HG03457 (cell line): ENCODE data around the gene PPIL1.
"Not testable (repeated sequence)": the region's sequence is repeated elsewhere in the genome, so short reads cannot be mapped to it uniquely, and the experiment has no call there.

Experiments
- ATAC-seq: cut with Tn5 transposase; IDR thresholded peaks from one replicate; pipeline ENCODE4 v1.9.1; 2021; ENCODE audit warnings: moderate number of reproducible peaks; ENCODE audit not compliant: unreplicated experiment

Gene PPIL1

GRCh38 chr6:36817176-36817817, 57.3 kb downstream of the PPIL1 start:
- ATAC-seq = no peak

- ATAC-seq = no peak
Measured at GRCh38 chr6:36815962-36816735, 58.5 kb downstream of the PPIL1 start.

DNA sequence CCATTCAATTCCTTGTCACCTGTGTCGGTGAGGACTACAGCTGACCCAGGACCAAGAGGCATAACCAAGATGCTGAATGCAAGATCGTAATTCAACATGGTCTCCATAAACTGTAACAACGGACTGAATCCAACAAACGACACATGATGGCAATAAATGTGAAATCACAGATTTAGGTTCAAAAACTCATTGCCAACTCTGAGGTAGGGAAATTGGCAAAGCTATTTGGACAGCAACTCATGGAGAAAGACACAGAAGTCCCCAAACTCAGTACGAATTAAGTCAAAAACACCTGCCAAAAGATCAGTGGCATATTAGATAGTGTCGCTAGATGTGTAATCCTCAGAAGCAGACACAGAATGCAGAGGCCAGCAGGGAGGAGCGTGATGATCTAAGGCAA, 60.4 kb downstream of the PPIL1 start:
- ATAC-seq = no peak

DNA sequence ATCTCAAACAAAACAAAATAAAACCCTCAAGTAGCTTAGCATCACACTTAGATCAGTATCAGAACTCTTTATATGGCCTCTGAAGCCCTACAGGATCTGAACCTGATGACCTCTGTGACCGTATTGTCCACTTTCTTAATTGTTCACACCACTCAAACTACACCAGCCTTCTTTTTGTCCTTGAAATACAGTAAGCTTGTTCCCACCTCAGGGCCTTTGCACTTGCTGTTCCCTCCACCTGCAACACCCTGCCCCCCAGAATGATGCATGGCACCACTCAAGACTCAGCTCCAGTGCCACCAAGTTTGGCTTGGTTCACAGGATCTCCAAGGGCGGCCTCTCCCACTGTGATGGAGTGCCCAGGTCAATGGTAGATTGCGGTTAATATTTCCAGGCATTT, 61.1 kb downstream of the PPIL1 start:
- no peak for ATAC-seq

DNA sequence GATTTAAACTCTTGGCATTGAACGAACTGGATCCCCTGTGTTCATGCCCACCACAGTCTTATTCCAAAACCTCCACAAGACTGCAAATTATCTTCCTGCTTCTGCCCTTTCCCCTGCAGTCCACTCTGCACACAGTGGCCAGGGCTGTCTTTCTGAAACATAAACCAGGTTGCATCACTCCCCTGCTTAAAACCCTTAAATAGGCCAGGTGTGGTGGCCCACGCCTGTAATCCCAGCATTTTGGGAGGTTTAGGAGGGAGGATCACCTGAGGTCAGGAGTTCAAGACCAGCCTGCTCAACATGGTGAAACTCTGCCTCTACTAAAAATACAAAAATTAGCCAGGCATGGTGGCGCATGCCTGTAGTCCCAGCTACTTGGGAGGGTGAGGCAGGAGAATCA, 61.6 kb downstream of the PPIL1 start:
- not testable (repeated sequence) for ATAC-seq

GRCh38 chr6:36809941-36810803, 64.4 kb downstream of the PPIL1 start:
- ATAC-seq = no peak

- no peak for ATAC-seq
Measured at GRCh38 chr6:36809156-36809555, 65.4 kb downstream of the PPIL1 start.

DNA sequence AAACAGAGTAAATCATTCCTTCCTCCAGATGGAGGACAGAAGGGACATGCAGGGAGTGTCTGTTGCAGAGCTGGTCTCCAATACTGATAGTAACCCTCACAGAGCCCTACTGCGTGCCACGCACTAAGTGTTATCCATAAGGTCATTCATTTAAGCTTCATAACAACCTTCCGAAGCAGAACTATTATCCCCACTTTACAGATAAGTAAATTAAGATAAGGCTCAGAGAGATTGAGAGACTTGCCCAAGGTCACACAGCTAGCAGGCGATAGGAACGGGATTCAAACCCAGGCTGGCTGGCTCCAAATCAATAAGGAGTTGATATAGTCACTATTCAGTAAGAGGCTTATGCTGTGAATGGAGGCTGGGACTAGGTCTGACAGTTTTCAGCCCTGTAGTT, 66.0 kb downstream of the PPIL1 start:
- no peak for ATAC-seq

GRCh38 chr6:36807750-36808149, 66.9 kb downstream of the PPIL1 start:
- ATAC-seq = no peak

- ATAC-seq = no peak
Measured at GRCh38 chr6:36807143-36807542, 67.5 kb downstream of the PPIL1 start.

- ATAC-seq = no peak
Measured at GRCh38 chr6:36805917-36806316, 68.7 kb downstream of the PPIL1 start.

GRCh38 chr6:36805096-36805797, 69.4 kb downstream of the PPIL1 start:
- no peak for ATAC-seq
